CD14-positive monocyte (primary cell): ENCODE data around the gene EPHA4. TPM values are rescaled to one million over a fixed set of nuclear protein-coding genes. Genes with fewer than 3 reads are reported as not detected.

Source experiments
- DNase-seq, 3 donors: peaks; one replicate each; pipeline ENCODE4 v3.0.0-alpha.2; 2011 to 2022
- H2AFZ ChIP-seq: 2 replicates; pipeline ENCODE4 v1.6.0; 2012; ENCODE audit warnings: mild to moderate bottlenecking, low read depth, low read length, inconsistent platforms; ENCODE audit not compliant: insufficient read depth, poor library complexity, severe bottlenecking
- H3K27ac ChIP-seq, 2 donors: 1 replicate in 1 of 2; 2 replicates in 1 of 2; pipeline ENCODE4 v1.5.1; 2012 to 2013; ENCODE audit warnings: low read length in 2 of 2, control low read depth in 1 of 2, inconsistent platforms in 1 of 2, low read depth in 1 of 2, mild to moderate bottlenecking in 1 of 2
- H3K27me3 ChIP-seq, 2 donors: one replicate each; pipeline versions ENCODE4 v1.6.0 to v1.6.1; 2011 to 2013; ENCODE audit warnings: low read length in 2 of 2; ENCODE audit not compliant: control insufficient read depth in 2 of 2, insufficient read depth in 2 of 2
- H3K36me3 ChIP-seq, 2 donors: replicated peaks in 1 of 2; 1 replicate in 1 of 2; 2 replicates in 1 of 2; pipeline versions ENCODE4 v1.5.1 to v1.6.1; 2012 to 2013; ENCODE audit warnings: low read length in 2 of 2, control low read depth in 1 of 2, inconsistent platforms in 1 of 2, mild to moderate bottlenecking in 1 of 2; ENCODE audit not compliant: insufficient read depth in 2 of 2, control insufficient read depth in 1 of 2
- H3K4me1 ChIP-seq, 2 donors: 1 replicate in 1 of 2; 2 replicates in 1 of 2; pipeline versions ENCODE4 v1.5.1 to v1.6.1; 2012 to 2013; ENCODE audit warnings: low read length in 2 of 2, control low read depth in 1 of 2, inconsistent platforms in 1 of 2, mild to moderate bottlenecking in 1 of 2, moderate library complexity in 1 of 2; ENCODE audit not compliant: insufficient read depth in 2 of 2, control insufficient read depth in 1 of 2
- H3K4me2 ChIP-seq: replicated peaks from 2 replicates; pipeline ENCODE3; 2012; ENCODE audit warnings: low read length, moderate library complexity, mild to moderate bottlenecking; ENCODE audit not compliant: poor library complexity, severe bottlenecking; ENCODE audit errors: extremely low read depth
- H3K4me3 ChIP-seq, 3 experiments: fragments of 200-600 bp in 1 of 3; sonication (generic) in 1 of 3; replicated peaks in 1 of 3; 1 replicate in 2 of 3; 2 replicates in 1 of 3; pipeline ENCODE4 v1.5.1; 2011 to 2013; ENCODE audit warnings: low read length in 3 of 3, mild to moderate bottlenecking in 3 of 3, control low read depth in 2 of 3, low read depth in 2 of 3, inconsistent platforms in 1 of 3, moderate library complexity in 1 of 3
- H3K79me2 ChIP-seq: 2 replicates; pipeline ENCODE4 v1.6.0; 2012; ENCODE audit warnings: mild to moderate bottlenecking, control low read depth, inconsistent platforms, low read length, moderate library complexity; ENCODE audit not compliant: insufficient read depth
- H3K9ac ChIP-seq: 2 replicates; pipeline ENCODE4 v1.6.0; 2017; ENCODE audit warnings: low read length, mild to moderate bottlenecking; ENCODE audit not compliant: insufficient read depth, poor library complexity, severe bottlenecking
- H3K9me3 ChIP-seq, 2 donors: replicated peaks in 1 of 2; 1 replicate in 1 of 2; 2 replicates in 1 of 2; pipeline versions ENCODE4 v1.5.1 to v1.6.1; 2012 to 2013; ENCODE audit warnings: low read length in 2 of 2, control low read depth in 1 of 2; ENCODE audit not compliant: control insufficient read depth in 1 of 2, insufficient read depth in 1 of 2
- H4K20me1 ChIP-seq: 2 replicates; pipeline ENCODE4 v1.6.0; 2012; ENCODE audit warnings: mild to moderate bottlenecking, low read length, control low read depth, moderate library complexity; ENCODE audit not compliant: insufficient read depth
- H3K27ac Mint-ChIP-seq, 7 donors: one replicate each; pipeline ENCODE4 v1.8.0; 2020; ENCODE audit warnings: mild to moderate bottlenecking in 7 of 7, mixed read lengths in 7 of 7, moderate library complexity in 6 of 7, inconsistent platforms in 2 of 7
- H3K27me3 Mint-ChIP-seq, 3 donors: one replicate each; pipeline ENCODE4 v1.8.0; 2021 to 2022; ENCODE audit warnings: low read depth in 3 of 3, mild to moderate bottlenecking in 3 of 3, mixed read lengths in 3 of 3, moderate library complexity in 3 of 3, inconsistent platforms in 1 of 3
- H3K36me3 Mint-ChIP-seq, 2 donors: one replicate each; pipeline ENCODE4 v1.8.0; 2020; ENCODE audit warnings: mixed read lengths in 2 of 2, inconsistent platforms in 1 of 2, mild to moderate bottlenecking in 1 of 2
- H3K4me1 Mint-ChIP-seq: one replicate; pipeline ENCODE4 v1.8.0; 2020; ENCODE audit warnings: mild to moderate bottlenecking, mixed read lengths
- H3K4me3 Mint-ChIP-seq, 2 donors: one replicate each; pipeline ENCODE4 v1.8.0; 2020; ENCODE audit warnings: mild to moderate bottlenecking in 2 of 2, mixed read lengths in 2 of 2, moderate library complexity in 1 of 2
- H3K9me3 Mint-ChIP-seq, 7 donors: one replicate each; pipeline ENCODE4 v1.8.0; 2020 to 2022; ENCODE audit warnings: mixed read lengths in 7 of 7, mild to moderate bottlenecking in 6 of 7, moderate library complexity in 6 of 7, inconsistent platforms in 2 of 7
- WGBS: methylation state at CpG from one replicate; pipeline ENCODE4 v1.1.5; 2013; ENCODE audit warnings: missing lambda C conversion rate; ENCODE audit not compliant: insufficient coverage; 5-methylcytosine and 5-hydroxymethylcytosine counted together
- intact Hi-C, 2 donors: fragments of 100-400 bp; cut with micrococcal nuclease; formaldehyde crosslinking; loops; one replicate each; pipeline versions ENCODE4 v1.15.0 to v1.15.1; 2023
- polyA plus RNA-seq, 3 donors: library from polyadenylated mRNA; depleted of rRNA in 1 of 3; unstranded in 2 of 3; stranded (reverse) in 1 of 3; fragments of 300-500 nt in 2 of 3; fragments of >200 nt in 1 of 3; fragmentation: Illumina TruSeq in 2 of 3; gene quantifications; 1 replicate in 2 of 3; 2 replicates in 1 of 3; pipeline ENCODE4 v1.2.3, GENCODE V29; 2012 to 2021
- TF ChIP-seq, protein P1 (sequence below): fragments of 200-600 bp; IDR thresholded peaks from one replicate; pipeline ENCODE4 v1.8.0; 2022; ENCODE audit warnings: antibody characterized with exemption, mild to moderate bottlenecking

Gene EPHA4
- polyA plus RNA-seq, 3 donors: 0.15 to 0.31 TPM; not detected in 1

DNA sequence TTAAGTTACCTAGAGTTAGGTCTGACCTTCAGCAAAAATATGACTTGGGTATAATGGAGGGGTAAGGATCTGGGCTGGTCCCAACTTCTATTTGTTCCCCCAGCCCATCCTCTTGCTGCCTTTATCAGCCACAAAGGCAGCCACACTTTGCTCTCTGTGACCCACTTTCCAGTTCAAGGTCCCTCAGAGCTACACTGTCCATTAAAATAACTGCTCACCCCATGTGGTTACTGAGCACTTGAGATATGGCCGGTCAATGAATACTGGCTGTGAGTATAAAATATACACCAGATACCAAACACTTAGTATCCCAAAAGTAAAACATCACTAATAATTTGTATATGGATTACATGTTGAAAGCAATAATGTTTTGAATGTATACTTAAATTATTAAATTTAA, 67.2 kb downstream of the EPHA4 start:
- TF ChIP-seq, protein P1, sequence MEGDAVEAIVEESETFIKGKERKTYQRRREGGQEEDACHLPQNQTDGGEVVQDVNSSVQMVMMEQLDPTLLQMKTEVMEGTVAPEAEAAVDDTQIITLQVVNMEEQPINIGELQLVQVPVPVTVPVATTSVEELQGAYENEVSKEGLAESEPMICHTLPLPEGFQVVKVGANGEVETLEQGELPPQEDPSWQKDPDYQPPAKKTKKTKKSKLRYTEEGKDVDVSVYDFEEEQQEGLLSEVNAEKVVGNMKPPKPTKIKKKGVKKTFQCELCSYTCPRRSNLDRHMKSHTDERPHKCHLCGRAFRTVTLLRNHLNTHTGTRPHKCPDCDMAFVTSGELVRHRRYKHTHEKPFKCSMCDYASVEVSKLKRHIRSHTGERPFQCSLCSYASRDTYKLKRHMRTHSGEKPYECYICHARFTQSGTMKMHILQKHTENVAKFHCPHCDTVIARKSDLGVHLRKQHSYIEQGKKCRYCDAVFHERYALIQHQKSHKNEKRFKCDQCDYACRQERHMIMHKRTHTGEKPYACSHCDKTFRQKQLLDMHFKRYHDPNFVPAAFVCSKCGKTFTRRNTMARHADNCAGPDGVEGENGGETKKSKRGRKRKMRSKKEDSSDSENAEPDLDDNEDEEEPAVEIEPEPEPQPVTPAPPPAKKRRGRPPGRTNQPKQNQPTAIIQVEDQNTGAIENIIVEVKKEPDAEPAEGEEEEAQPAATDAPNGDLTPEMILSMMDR: no peak
- H3K27ac ChIP-seq: no peak overlapping the region
- H3K36me3 Mint-ChIP-seq: no peaks in the 10 kb centered on the region
- no peak overlapping the region for H3K4me3 Mint-ChIP-seq
- H3K27ac Mint-ChIP-seq: no peak overlapping the region
- peaks cover 0 to 5% (median 0%) of the 10 kb centered on the region in 7 donors for H3K9me3 Mint-ChIP-seq
- no peak overlapping the region for H2AFZ ChIP-seq
- DNase-seq: no peak
- no CpG with 5 or more reads among the region's 1 CpG for WGBS
- H3K4me1 Mint-ChIP-seq: no peaks in the 10 kb centered on the region
- no peaks in the 10 kb centered on the region for H4K20me1 ChIP-seq
- no peak overlapping the region for H3K9ac ChIP-seq
- intact Hi-C loops: no loop called here
- H3K9me3 ChIP-seq: no peaks in the 10 kb centered on the region
- no peaks in the 10 kb centered on the region for H3K4me1 ChIP-seq
- no peak overlapping the region for H3K4me3 ChIP-seq
- no peaks in the 10 kb centered on the region for H3K36me3 ChIP-seq
- H3K4me2 ChIP-seq: no peak overlapping the region
- H3K79me2 ChIP-seq: no peaks in the 10 kb centered on the region
- H3K27me3 ChIP-seq: no peaks in the 10 kb centered on the region
- peaks cover 0 to 3% (median 0%) of the 10 kb centered on the region in 3 donors for H3K27me3 Mint-ChIP-seq

DNA sequence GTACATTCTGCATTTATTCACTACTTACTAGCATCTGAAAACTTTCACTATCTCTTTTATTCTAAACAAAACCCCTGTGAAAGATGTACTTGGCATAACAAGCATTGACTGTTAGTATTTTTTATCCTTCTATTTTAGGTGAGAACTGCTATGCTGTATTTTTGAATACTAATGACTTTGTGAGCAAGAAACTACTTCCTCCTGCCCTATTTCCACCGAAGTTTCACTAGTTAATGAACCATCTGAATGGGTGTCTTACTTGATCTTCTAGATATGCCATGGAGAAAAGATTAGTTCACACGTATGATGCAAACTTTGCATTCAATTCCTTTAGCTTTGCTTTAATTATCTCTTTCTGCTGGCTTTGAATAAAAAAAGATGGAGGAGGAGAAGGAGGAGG, 68.1 kb downstream of the EPHA4 start:
- H2AFZ ChIP-seq: no peak overlapping the region
- no peaks in the 10 kb centered on the region for H4K20me1 ChIP-seq
- Mint-ChIP-seq H3K9me3 (peaks cover 0 to 3% (median 0%) of the 10 kb centered on the region in 7 donors), H3K4me1 (no peaks in the 10 kb centered on the region), H3K4me3 (no peak overlapping the region), H3K27me3 (peaks cover 0 to 3% (median 0%) of the 10 kb centered on the region in 3 donors), H3K36me3 (no peaks in the 10 kb centered on the region), H3K27ac (no peak overlapping the region)
- WGBS: no CpG with 5 or more reads among the region's 2 CpGs
- no peak for DNase-seq
- H3K4me3 ChIP-seq: no peak overlapping the region
- no peak overlapping the region for H3K27ac ChIP-seq
- H3K27me3 ChIP-seq: no peaks in the 10 kb centered on the region
- no peak overlapping the region for H3K4me2 ChIP-seq
- no peak overlapping the region for H3K9ac ChIP-seq
- TF ChIP-seq, protein P1: no peak
- H3K79me2 ChIP-seq: no peaks in the 10 kb centered on the region
- no peaks in the 10 kb centered on the region for H3K36me3 ChIP-seq
- H3K4me1 ChIP-seq: no peaks in the 10 kb centered on the region
- intact Hi-C loops: no loop called here
- H3K9me3 ChIP-seq: no peaks in the 10 kb centered on the region
